ENCODE measurements around the gene NGDN.

NGDN gene

GRCh38 chr14:23428686-23429495 lies 40.6 kb upstream of the NGDN start:
- no peak overlapping the region for H3K9ac ChIP-seq
- no peak overlapping the region for H2AFZ ChIP-seq (ENCODE audit: low read depth)
- no peaks in the 10 kb centered on the region for H3K79me2 ChIP-seq (ENCODE audit: insufficient read depth, low read depth)
- H3K4me3 ChIP-seq (IDR thresholded peaks at IDR 0.05; ENCODE audit: insufficient read depth, low read depth, low read length), result no peak overlapping the region
- TF ChIP-seq, protein P1, sequence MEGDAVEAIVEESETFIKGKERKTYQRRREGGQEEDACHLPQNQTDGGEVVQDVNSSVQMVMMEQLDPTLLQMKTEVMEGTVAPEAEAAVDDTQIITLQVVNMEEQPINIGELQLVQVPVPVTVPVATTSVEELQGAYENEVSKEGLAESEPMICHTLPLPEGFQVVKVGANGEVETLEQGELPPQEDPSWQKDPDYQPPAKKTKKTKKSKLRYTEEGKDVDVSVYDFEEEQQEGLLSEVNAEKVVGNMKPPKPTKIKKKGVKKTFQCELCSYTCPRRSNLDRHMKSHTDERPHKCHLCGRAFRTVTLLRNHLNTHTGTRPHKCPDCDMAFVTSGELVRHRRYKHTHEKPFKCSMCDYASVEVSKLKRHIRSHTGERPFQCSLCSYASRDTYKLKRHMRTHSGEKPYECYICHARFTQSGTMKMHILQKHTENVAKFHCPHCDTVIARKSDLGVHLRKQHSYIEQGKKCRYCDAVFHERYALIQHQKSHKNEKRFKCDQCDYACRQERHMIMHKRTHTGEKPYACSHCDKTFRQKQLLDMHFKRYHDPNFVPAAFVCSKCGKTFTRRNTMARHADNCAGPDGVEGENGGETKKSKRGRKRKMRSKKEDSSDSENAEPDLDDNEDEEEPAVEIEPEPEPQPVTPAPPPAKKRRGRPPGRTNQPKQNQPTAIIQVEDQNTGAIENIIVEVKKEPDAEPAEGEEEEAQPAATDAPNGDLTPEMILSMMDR (conservative IDR thresholded peaks at IDR 0.05; ENCODE audit: low read depth, low read length), result no peak
- no peaks in the 10 kb centered on the region for H4K20me1 ChIP-seq (ENCODE audit: insufficient read depth)
- H3K4me1 ChIP-seq (ENCODE audit: low read depth, poor library complexity, severe bottlenecking), result no peaks in the 10 kb centered on the region
- H3K27ac ChIP-seq, result no peak overlapping the region
- H3K27me3 ChIP-seq (ENCODE audit: insufficient read depth, low read depth), result no peaks in the 10 kb centered on the region
- no peaks in the 10 kb centered on the region for H3K36me3 ChIP-seq (ENCODE audit: insufficient read depth)
- H3K4me2 ChIP-seq, result no peak overlapping the region

DNA sequence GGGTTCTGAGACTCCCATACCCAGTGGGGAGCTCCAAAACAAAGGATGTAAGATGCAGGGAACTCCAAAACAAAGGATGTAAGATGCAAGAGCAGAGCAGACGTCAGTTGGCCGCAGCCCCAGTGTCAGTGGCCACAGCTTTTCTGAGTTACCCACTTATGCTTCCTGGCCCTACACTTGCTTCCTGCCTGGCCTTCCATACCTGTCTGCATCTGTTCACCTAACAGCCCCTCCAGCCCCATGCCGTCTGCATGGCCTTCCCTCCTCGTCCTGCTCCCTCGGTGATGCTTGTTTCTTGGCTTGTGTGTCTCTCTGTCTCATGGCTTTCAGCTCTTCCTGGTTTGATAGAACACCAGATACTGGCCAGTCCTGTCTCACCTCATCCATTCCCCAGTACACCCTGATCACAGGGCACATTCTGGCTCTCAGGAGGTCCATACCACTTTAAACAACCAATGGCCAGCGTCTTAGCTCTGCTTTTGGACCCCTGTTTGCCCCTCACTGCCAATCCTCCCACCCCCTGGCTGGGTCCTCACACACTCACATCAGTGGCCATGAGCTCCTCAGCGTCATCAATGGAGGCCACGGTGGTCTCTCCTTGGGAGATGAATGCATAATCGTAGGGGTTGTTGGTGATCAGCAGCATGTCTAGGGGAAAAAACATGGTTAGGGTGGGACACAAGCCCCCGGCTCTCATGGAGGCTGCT lies 39.3 kb upstream of the NGDN start:
- Histone ChIP-seq H3K4me3 (IDR thresholded peaks at IDR 0.05; ENCODE audit: insufficient read depth, low read depth, low read length) (no peak overlapping the region), H2AFZ (ENCODE audit: low read depth) (no peak overlapping the region), H3K36me3 (ENCODE audit: insufficient read depth) (no peaks in the 10 kb centered on the region), H4K20me1 (ENCODE audit: insufficient read depth) (no peaks in the 10 kb centered on the region), H3K4me1 (ENCODE audit: low read depth, poor library complexity, severe bottlenecking) (no peaks in the 10 kb centered on the region), H3K79me2 (ENCODE audit: insufficient read depth, low read depth) (no peaks in the 10 kb centered on the region), H3K27me3 (ENCODE audit: insufficient read depth, low read depth) (no peaks in the 10 kb centered on the region), H3K9ac (no peak overlapping the region), H3K4me2 (no peak overlapping the region), H3K27ac (no peak overlapping the region)
- TF ChIP-seq, protein P1 (conservative IDR thresholded peaks at IDR 0.05; ENCODE audit: low read depth, low read length), result no peak

- H4K20me1 ChIP-seq (ENCODE audit: insufficient read depth), result no peaks in the 10 kb centered on the region
Observed at GRCh38 chr14:23430723-23431085, 38.8 kb upstream of the NGDN start.

DNA sequence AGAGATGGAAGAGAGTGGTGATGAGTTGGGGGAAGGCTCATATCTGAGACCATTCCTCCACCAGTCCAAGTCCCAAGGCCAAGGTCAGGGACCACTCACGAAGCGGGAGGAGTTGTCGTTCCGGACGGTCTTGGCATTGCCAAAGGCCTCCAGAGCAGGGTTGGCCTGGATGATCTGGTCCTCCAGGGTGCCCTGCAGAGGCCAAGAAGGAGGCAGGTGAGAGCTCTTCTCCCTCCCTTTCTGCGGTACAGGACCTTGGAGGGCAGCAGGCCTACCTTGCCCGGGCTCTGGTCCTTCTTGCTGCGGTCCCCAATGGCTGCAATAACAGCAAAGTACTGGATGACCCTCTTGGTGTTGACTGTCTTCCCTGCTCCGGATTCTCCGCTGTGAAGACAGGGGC lies 38.0 kb upstream of the NGDN start:
- Histone ChIP-seq H3K4me3 (IDR thresholded peaks at IDR 0.05; ENCODE audit: insufficient read depth, low read depth, low read length) (no peak overlapping the region), H3K79me2 (ENCODE audit: insufficient read depth, low read depth) (no peaks in the 10 kb centered on the region), H3K9ac (no peak overlapping the region), H3K27me3 (ENCODE audit: insufficient read depth, low read depth) (no peaks in the 10 kb centered on the region), H2AFZ (ENCODE audit: low read depth) (no peak overlapping the region), H3K4me1 (ENCODE audit: low read depth, poor library complexity, severe bottlenecking) (no peaks in the 10 kb centered on the region), H3K36me3 (ENCODE audit: insufficient read depth) (no peaks in the 10 kb centered on the region), H4K20me1 (ENCODE audit: insufficient read depth) (no peaks in the 10 kb centered on the region), H3K4me2 (no peak overlapping the region), H3K27ac (no peak overlapping the region)
- TF ChIP-seq, protein P1 (conservative IDR thresholded peaks at IDR 0.05; ENCODE audit: low read depth, low read length), result no peak

More at GRCh38 chr14:23430723-23431085, 38.8 kb upstream of the NGDN start:
- no peaks in the 10 kb centered on the region for H3K4me1 ChIP-seq (ENCODE audit: low read depth, poor library complexity, severe bottlenecking)
- TF ChIP-seq, protein P1 (conservative IDR thresholded peaks at IDR 0.05; ENCODE audit: low read depth, low read length), result no peak
- no peak overlapping the region for H3K27ac ChIP-seq
- H3K4me3 ChIP-seq (IDR thresholded peaks at IDR 0.05; ENCODE audit: insufficient read depth, low read depth, low read length), result no peak overlapping the region
- no peak overlapping the region for H3K9ac ChIP-seq
- no peaks in the 10 kb centered on the region for H3K79me2 ChIP-seq (ENCODE audit: insufficient read depth, low read depth)
- no peak overlapping the region for H3K4me2 ChIP-seq
- no peaks in the 10 kb centered on the region for H3K27me3 ChIP-seq (ENCODE audit: insufficient read depth, low read depth)
- H3K36me3 ChIP-seq (ENCODE audit: insufficient read depth), result no peaks in the 10 kb centered on the region
- no peak overlapping the region for H2AFZ ChIP-seq (ENCODE audit: low read depth)
